Nephron (organoid): Measurements from ENCODE around the gene CNTF.

Experiments used
- H3K27ac Mint-ChIP-seq, 3 experiments: 2 replicates each; pipeline ENCODE4 v1.8.0; 2020; ENCODE audit warnings: mixed read lengths in 3 of 3, mild to moderate bottlenecking in 2 of 3, moderate library complexity in 1 of 3
- H3K27me3 Mint-ChIP-seq: 2 replicates; pipeline ENCODE4 v1.8.0; 2021; ENCODE audit warnings: low read depth, mild to moderate bottlenecking, moderate library complexity, mixed read lengths
- H3K36me3 Mint-ChIP-seq: 2 replicates; pipeline ENCODE4 v1.8.0; 2020; ENCODE audit warnings: low read depth, mixed read lengths
- H3K4me1 Mint-ChIP-seq: 2 replicates; pipeline ENCODE4 v1.8.0; 2020; ENCODE audit warnings: mixed read lengths
- H3K4me3 Mint-ChIP-seq, 3 experiments: 2 replicates each; pipeline ENCODE4 v1.8.0; 2020; ENCODE audit warnings: mild to moderate bottlenecking in 3 of 3, mixed read lengths in 3 of 3, moderate library complexity in 2 of 3
- H3K9me3 Mint-ChIP-seq: 2 replicates; pipeline ENCODE4 v1.8.0; 2020; ENCODE audit warnings: mixed read lengths
- TF ChIP-seq, protein P1 (sequence below), 3 experiments: fragments of 200-600 bp; sonication (generic); IDR thresholded peaks; one replicate each; pipeline ENCODE4 v1.5.0; 2021; ENCODE audit warnings: antibody characterized with exemption in 3 of 3; ENCODE audit not compliant: unreplicated experiment in 3 of 3

The CNTF gene

DNA sequence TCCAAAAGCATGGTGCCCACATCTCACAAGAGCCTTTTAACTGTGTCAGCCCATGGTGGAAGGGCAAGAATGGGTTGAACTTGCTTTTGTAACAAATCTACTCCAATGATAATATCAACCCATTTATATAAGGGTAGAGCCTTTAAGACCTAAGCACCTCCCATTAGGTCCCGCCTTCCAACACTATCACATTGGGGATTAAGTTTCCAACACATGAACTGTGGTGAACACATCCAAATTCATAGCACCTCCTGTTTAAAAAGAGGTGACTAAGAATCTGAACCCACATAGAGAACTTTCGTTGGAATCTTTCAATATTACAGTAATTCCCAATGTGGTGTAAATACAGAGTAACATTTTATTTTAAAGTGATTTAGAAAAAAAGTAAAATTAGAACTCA is 9.2 kb upstream of the CNTF start:
- Mint-ChIP-seq H3K4me1 (no peaks in the 10 kb centered on the region), H3K27me3 (no peaks in the 10 kb centered on the region), H3K4me3 (no peak overlapping the region), H3K27ac (no peak overlapping the region), H3K36me3 (peaks cover 73% of the 10 kb centered on the region), H3K9me3 (no peaks in the 10 kb centered on the region)
- TF ChIP-seq, protein P1, sequence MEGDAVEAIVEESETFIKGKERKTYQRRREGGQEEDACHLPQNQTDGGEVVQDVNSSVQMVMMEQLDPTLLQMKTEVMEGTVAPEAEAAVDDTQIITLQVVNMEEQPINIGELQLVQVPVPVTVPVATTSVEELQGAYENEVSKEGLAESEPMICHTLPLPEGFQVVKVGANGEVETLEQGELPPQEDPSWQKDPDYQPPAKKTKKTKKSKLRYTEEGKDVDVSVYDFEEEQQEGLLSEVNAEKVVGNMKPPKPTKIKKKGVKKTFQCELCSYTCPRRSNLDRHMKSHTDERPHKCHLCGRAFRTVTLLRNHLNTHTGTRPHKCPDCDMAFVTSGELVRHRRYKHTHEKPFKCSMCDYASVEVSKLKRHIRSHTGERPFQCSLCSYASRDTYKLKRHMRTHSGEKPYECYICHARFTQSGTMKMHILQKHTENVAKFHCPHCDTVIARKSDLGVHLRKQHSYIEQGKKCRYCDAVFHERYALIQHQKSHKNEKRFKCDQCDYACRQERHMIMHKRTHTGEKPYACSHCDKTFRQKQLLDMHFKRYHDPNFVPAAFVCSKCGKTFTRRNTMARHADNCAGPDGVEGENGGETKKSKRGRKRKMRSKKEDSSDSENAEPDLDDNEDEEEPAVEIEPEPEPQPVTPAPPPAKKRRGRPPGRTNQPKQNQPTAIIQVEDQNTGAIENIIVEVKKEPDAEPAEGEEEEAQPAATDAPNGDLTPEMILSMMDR (IDR thresholded peaks at IDR 0.05; ENCODE audit: unreplicated experiment in 3 of 3) = no peak

DNA sequence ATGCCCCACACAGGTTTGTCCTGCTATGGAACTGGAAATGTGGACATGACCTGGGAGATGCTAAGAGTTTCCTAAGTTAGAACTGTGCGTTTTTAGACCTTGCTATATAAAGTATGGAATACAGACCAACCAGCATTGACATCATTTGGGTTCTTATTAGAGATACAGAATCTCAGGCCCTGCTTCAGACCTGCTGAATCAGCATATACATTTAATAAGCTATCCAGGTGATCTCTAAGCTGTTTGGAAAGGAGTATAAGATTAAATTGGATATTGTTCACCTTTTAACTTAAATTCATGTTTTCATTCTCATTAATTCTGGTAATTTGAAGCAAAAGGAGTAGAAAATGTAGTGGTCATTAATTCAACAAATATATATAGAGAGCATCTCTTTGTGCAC is 6.9 kb upstream of the CNTF start:
- H3K27ac Mint-ChIP-seq = no peak overlapping the region
- H3K9me3 Mint-ChIP-seq = no peaks in the 10 kb centered on the region
- H3K4me3 Mint-ChIP-seq = no peak overlapping the region
- no peaks in the 10 kb centered on the region for H3K4me1 Mint-ChIP-seq
- peaks cover 83% of the 10 kb centered on the region for H3K36me3 Mint-ChIP-seq
- H3K27me3 Mint-ChIP-seq = no peaks in the 10 kb centered on the region
- TF ChIP-seq, protein P1 (IDR thresholded peaks at IDR 0.05; ENCODE audit: unreplicated experiment in 3 of 3) = no peak

DNA sequence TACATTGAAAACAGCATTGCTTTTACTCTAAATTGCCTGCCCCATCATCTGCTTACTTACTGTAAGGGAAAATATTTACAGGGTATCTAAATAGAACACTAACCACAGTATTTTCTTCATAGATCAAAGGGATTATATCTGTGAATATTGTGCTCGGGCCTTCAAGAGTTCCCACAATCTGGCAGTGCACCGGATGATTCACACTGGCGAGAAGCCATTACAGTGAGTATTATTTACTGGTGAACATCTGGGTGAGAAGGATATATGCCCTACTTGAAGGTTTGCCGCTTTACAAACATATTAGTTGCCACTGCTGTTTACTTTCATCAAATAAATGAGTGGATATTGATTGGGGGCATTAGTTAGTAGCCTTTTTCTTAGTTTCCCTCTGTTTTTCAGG is 5.9 kb upstream of the CNTF start:
- no peaks in the 10 kb centered on the region for H3K9me3 Mint-ChIP-seq
- no peaks in the 10 kb centered on the region for H3K4me1 Mint-ChIP-seq
- peaks cover 75% of the 10 kb centered on the region for H3K36me3 Mint-ChIP-seq
- no peak overlapping the region for H3K27ac Mint-ChIP-seq
- H3K27me3 Mint-ChIP-seq = no peaks in the 10 kb centered on the region
- no peak overlapping the region for H3K4me3 Mint-ChIP-seq
- TF ChIP-seq, protein P1 (IDR thresholded peaks at IDR 0.05; ENCODE audit: unreplicated experiment in 3 of 3) = no peak

DNA sequence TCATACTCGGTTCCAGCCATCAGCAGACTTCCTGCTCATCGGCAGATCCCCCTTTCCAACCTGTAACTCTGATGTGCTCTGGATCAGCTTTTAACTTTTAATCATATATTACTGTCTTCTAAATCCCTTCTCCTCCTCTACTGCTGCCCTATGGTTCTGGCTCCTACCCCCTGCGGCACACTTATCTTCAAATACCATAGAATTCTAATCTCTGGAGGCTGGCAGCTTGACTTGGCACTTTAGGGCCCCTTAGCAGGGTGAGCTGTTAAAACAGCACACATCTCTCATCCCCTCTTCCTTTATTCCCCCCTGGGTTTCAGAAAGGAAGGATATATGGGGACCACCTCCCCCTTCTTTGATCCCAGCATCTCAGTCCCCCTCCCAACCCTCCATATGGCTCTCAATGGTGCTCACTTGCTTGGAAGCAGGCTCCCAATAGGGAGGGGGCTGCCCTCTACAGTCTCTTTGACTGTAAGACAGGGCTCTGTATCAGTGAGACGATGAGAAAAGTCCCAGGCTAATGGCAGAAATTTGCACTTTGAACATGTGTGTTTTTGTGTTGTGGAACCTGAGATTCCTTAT is 4.4 kb upstream of the CNTF start:
- TF ChIP-seq, protein P1 (IDR thresholded peaks at IDR 0.05; ENCODE audit: unreplicated experiment in 3 of 3) = peak in 1 of 3 experiments; percentile 24
- peak overlapping the region in 1 of 3 experiments; percentile 60 for H3K27ac Mint-ChIP-seq
- no peaks in the 10 kb centered on the region for H3K9me3 Mint-ChIP-seq
- H3K4me3 Mint-ChIP-seq = no peak overlapping the region
- H3K27me3 Mint-ChIP-seq = no peaks in the 10 kb centered on the region
- peaks cover 75% of the 10 kb centered on the region for H3K36me3 Mint-ChIP-seq
- no peaks in the 10 kb centered on the region for H3K4me1 Mint-ChIP-seq

DNA sequence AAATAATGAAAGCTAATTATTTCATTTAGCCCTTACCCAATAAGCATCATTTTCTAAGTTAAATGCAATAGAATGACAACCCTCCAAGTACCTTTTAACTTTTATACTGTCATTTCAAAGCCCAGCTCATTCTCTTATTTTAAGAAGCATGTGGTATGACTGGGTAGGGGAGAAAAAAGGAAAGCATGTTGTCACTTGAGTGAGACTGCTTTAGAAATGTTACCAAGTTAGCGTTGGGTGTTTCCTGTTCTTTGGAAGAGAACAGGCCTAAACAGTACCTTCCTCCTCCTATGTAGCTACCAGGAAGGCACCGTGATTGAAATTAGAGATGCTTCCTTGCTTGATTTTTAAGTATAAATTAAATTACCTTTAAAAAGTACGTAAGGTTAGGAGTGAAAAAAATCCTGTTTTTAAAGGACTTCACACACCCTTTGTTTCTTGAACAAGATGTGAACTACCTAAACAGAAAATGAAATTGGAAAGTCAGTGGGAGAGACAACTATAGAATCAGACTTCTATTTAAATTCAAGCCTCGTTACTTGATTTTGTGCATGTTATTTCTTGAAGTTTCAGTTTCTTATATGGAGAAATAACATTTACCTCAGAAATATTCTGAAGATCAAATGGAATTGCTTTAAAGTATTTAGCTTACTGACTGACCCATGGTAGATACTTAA is 741 bp upstream of the CNTF start:
- Mint-ChIP-seq H3K27ac (no peak overlapping the region), H3K4me1 (peaks cover 4% of the 10 kb centered on the region), H3K27me3 (no peaks in the 10 kb centered on the region), H3K4me3 (no peak overlapping the region), H3K9me3 (no peaks in the 10 kb centered on the region), H3K36me3 (peaks cover 69% of the 10 kb centered on the region)
- TF ChIP-seq, protein P1 (IDR thresholded peaks at IDR 0.05; ENCODE audit: unreplicated experiment in 3 of 3) = no peak

DNA sequence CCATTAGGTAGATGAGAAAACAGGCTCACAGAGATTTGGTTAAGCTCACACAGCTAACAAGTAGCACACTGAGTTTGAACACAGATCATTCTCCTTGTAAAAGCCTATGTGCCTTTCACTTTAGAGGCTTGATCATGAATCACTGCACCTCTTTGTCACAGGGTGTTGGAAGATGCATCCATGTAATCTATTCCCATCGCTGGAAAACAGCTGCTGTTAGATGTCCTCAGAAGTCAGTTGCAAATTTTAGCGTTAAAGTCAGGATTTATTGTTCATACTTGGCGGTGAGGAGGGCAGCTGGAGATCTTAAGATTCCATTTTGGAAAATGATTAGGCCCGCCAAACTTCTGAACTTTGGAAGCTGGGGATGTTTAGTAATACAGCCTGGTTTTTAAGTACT is 2.6 kb downstream of the CNTF start:
- no peak overlapping the region for H3K4me3 Mint-ChIP-seq
- TF ChIP-seq, protein P1 (IDR thresholded peaks at IDR 0.05; ENCODE audit: unreplicated experiment in 3 of 3) = no peak
- peaks cover 4% of the 10 kb centered on the region for H3K4me1 Mint-ChIP-seq
- H3K9me3 Mint-ChIP-seq = no peaks in the 10 kb centered on the region
- no peaks in the 10 kb centered on the region for H3K27me3 Mint-ChIP-seq
- peaks cover 50% of the 10 kb centered on the region for H3K36me3 Mint-ChIP-seq
- peak overlapping the region in 1 of 3 experiments; percentile 61 for H3K27ac Mint-ChIP-seq
